DND-41 (cell line): ENCODE measurements around the gene PAFAH1B1.

ENCODE experiments used
- ATAC-seq: fragments of 200-7000 bp; cut with Tn5 transposase; 3 replicates; pipeline ENCODE4 v1.9.1; 2021; ENCODE audit warnings: low read depth; ENCODE audit not compliant: insufficient read depth
- DNase-seq: peaks from one replicate; pipeline ENCODE4 v3.0.0-alpha.2; 2020
- H2AFZ ChIP-seq: 2 replicates; pipeline ENCODE4 v1.6.0; 2012; ENCODE audit warnings: low read depth, low read length
- H3K27ac ChIP-seq: 2 replicates; pipeline ENCODE4 v1.5.1; 2012; ENCODE audit warnings: low read length, inconsistent platforms
- H3K27me3 ChIP-seq: fragments of 200-600 bp; sonication (generic); 2 replicates; pipeline ENCODE4 v1.6.0; 2012; ENCODE audit warnings: low read length, mild to moderate bottlenecking, inconsistent platforms; ENCODE audit not compliant: insufficient read depth, poor library complexity
- H3K36me3 ChIP-seq: 2 replicates; pipeline ENCODE4 v1.5.1; 2012; ENCODE audit warnings: low read length, inconsistent platforms; ENCODE audit not compliant: insufficient read depth
- H3K4me1 ChIP-seq: 2 replicates; pipeline ENCODE4 v1.5.1; 2012; ENCODE audit warnings: mild to moderate bottlenecking, low read length; ENCODE audit not compliant: insufficient read depth
- H3K4me2 ChIP-seq: 2 replicates; pipeline ENCODE4 v1.6.0; 2012; ENCODE audit warnings: mild to moderate bottlenecking, moderate library complexity, low read length, inconsistent platforms; ENCODE audit not compliant: insufficient read depth
- H3K4me3 ChIP-seq, 2 experiments: fragments of 200-600 bp in 1 of 2; shearing (Covaris generic) in 1 of 2; 2 replicates each; pipeline ENCODE4 v1.5.1; 2012 to 2016; ENCODE audit warnings: inconsistent platforms in 2 of 2, low read length in 2 of 2, mild to moderate bottlenecking in 2 of 2, low read depth in 1 of 2, moderate library complexity in 1 of 2
- H3K79me2 ChIP-seq: 2 replicates; pipeline ENCODE4 v1.6.0; 2012; ENCODE audit warnings: low read length, inconsistent platforms; ENCODE audit not compliant: insufficient read depth
- H3K9ac ChIP-seq: 2 replicates; pipeline ENCODE4 v1.6.0; 2012; ENCODE audit warnings: low read depth, mild to moderate bottlenecking, inconsistent platforms, low read length, moderate library complexity
- H3K9me3 ChIP-seq: 2 replicates; pipeline ENCODE4 v1.5.1; 2012; ENCODE audit warnings: low read length, moderate library complexity, mild to moderate bottlenecking, inconsistent platforms; ENCODE audit not compliant: insufficient read depth, severe bottlenecking
- H4K20me1 ChIP-seq: 2 replicates; pipeline ENCODE4 v1.6.0; 2012; ENCODE audit warnings: low read length; ENCODE audit not compliant: insufficient read depth
- CTCF ChIP-seq: IDR thresholded peaks from 2 replicates; pipeline ENCODE4 v1.5.1; 2012; ENCODE audit warnings: borderline replicate concordance, low read length, moderate library complexity, mild to moderate bottlenecking; ENCODE audit not compliant: poor library complexity, severe bottlenecking; ENCODE audit errors: extremely low read depth
- EZH2 ChIP-seq: IDR thresholded peaks from 3 replicates; pipeline ENCODE4 v1.6.1; 2012; ENCODE audit warnings: borderline replicate concordance, low read depth, mild to moderate bottlenecking, moderate library complexity, low read length, inconsistent platforms; ENCODE audit not compliant: severe bottlenecking

PAFAH1B1 gene

GRCh38 chr17:2636169-2636930, 42.9 kb downstream of the PAFAH1B1 start:
- Histone ChIP-seq H3K4me3 (no peak overlapping the region), H3K36me3 (peaks cover 69% of the 10 kb centered on the region)
- no peak for ATAC-seq

GRCh38 chr17:2637422-2637821, 44.0 kb downstream of the PAFAH1B1 start:
- Histone ChIP-seq H3K27me3 (no peaks in the 10 kb centered on the region), H4K20me1 (peaks cover 60% of the 10 kb centered on the region), H3K9me3 (no peaks in the 10 kb centered on the region), H3K27ac (no peak overlapping the region), H3K4me2 (no peak overlapping the region), H2AFZ (no peak overlapping the region), H3K36me3 (peaks cover 80% of the 10 kb centered on the region), H3K4me1 (no peaks in the 10 kb centered on the region), H3K4me3 (no peak overlapping the region), H3K79me2 (peaks cover 99% of the 10 kb centered on the region), H3K9ac (no peak overlapping the region)
- ATAC-seq: no peak
- DNase-seq: no peak
- TF ChIP-seq EZH2 (no peak), CTCF (no peak)

More at GRCh38 chr17:2636169-2636930, 42.9 kb downstream of the PAFAH1B1 start:
- Histone ChIP-seq H4K20me1 (peaks cover 65% of the 10 kb centered on the region), H3K9ac (no peak overlapping the region), H3K27ac (no peak overlapping the region), H3K79me2 (peaks cover 99% of the 10 kb centered on the region), H3K4me1 (no peaks in the 10 kb centered on the region), H3K9me3 (no peaks in the 10 kb centered on the region), H3K4me2 (no peak overlapping the region), H3K27me3 (no peaks in the 10 kb centered on the region), H2AFZ (no peak overlapping the region)
- DNase-seq: no peak
- TF ChIP-seq EZH2 (no peak), CTCF (no peak)

GRCh38 chr17:2644971-2645370, 51.5 kb downstream of the PAFAH1B1 start:
- H2AFZ ChIP-seq: no peak overlapping the region
- no peak overlapping the region for H3K9ac ChIP-seq
- no peak overlapping the region for H3K4me2 ChIP-seq
- H4K20me1 ChIP-seq: peaks cover 52% of the 10 kb centered on the region
- no peaks in the 10 kb centered on the region for H3K4me1 ChIP-seq
- H3K9me3 ChIP-seq: no peaks in the 10 kb centered on the region
- H3K27ac ChIP-seq: no peak overlapping the region
- DNase-seq (no peak), ATAC-seq (no peak)
- H3K4me3 ChIP-seq: no peak overlapping the region
- TF ChIP-seq CTCF (no peak), EZH2 (no peak)
- peaks cover 93% of the 10 kb centered on the region for H3K79me2 ChIP-seq
- peaks cover 72% of the 10 kb centered on the region for H3K36me3 ChIP-seq
- H3K27me3 ChIP-seq: no peaks in the 10 kb centered on the region
